ENCODE measurements around the gene DCLK1.
"Not testable (repeated sequence)": the region's sequence is repeated elsewhere in the genome, so short reads cannot be mapped to it uniquely, and the experiment has no call there.

DCLK1 gene

DNA sequence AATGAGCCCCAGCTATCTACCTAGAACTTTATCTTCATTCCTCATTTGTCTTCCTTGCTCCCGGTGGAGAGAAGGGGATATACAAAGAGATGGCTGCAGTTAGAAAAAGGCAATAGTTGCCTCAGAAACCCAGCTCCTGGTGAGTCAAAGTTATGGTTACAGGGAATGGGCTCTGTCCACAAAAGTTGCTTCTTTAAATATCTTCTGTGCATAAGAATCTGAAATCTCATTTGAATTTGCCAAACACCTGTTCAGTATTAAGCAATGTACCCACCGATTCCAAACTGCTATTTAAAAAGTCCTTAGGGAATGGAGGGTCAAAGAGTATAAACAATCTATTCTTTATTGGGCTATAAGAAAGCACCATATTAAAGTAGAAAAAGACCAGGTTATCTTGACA lies 48.4 kb downstream of the DCLK1 start:
- no peak for DNase-seq

DNA sequence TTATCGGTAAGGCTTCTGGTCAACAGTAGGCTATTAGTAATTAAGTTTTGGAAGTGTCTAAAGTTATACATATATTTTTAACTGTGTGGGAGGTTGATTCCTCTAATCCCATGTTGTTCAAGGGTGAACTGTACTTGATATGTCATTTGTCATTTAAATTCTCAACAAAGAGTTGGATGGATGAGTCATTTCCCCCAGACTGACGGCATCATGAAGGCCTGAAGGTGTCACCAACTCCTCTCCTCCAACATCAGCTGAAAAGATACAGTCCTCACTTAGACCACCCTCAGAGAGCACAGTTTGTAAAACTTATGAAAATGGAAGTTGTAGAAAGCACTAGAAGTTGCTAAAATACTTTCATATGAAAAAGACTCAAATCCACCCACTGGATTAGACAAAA lies 48.8 kb downstream of the DCLK1 start:
- DNase-seq = no peak

DNA sequence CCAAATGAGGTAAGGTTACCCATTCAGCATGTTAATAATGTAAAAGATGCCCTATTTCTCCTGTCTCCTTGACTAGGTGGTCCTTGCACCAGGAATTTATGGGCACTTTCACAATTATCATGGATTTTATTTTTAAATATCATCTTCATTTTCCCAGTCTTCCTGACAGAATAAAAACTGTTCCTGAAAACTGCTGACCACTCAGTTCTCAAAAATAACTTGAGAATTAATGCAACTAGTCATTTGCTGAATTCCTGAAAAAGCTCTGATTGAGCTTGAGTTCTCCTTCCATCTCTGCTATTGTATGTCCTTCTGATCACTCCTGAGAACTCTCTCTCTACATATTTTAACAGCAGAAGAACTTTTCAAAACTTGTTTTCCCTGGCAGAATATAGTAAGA lies 55.0 kb downstream of the DCLK1 start:
- no peak for DNase-seq

DNA sequence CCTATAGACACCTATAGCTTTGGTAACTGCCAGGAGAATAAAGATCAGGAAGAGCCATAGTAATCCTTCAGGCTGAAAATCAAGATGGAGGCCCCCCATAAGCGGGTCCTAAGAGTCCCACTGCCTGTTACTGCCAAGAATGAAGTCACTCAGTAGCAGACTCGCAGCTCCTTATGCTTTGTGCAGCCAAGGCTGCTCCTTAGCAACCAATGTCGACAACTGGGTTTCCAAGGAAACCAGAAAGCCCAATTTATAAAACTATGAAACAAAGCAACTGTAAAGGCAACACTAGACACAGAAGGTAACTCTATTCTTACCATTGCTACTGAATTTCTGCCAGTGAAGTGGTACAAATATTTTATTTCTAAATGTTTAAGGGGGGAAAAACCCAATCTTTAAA lies 56.5 kb downstream of the DCLK1 start:
- no peak for DNase-seq

DNA sequence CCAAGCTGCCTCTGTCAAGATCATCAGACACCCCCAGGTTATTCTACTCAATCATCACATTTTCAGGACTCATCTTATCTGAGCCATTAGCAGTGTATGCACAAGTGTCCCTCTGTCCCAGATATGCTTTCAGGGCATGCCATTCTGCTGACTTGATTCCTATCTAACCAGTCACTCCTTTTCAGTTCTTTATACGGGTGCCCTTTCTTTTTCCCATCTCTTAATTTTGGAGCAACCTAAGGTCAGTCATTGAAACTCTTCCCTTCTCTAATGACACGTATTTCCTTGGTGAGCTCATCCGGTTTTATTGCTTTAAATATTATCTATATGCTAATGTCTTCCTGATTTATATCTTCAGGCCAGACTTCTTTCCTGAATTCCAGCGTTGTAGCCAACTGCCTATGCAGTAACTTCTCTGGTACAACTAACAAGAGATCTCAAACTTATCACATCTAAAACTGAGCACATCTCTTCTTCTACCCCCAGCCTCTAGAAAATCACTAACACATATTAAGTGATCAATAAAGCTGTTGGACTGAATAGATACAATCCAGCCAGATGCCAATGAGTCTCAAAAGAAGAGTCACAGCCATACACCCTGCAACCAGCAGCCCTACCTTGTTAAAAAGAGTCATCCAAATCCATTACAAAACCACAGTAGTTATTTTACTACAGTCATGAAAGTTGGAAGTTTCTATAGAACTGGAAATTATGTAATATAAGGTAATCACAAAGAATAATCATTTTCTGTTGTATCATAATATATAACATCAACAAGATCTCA lies 58.8 kb downstream of the DCLK1 start:
- no peak for DNase-seq

DNA sequence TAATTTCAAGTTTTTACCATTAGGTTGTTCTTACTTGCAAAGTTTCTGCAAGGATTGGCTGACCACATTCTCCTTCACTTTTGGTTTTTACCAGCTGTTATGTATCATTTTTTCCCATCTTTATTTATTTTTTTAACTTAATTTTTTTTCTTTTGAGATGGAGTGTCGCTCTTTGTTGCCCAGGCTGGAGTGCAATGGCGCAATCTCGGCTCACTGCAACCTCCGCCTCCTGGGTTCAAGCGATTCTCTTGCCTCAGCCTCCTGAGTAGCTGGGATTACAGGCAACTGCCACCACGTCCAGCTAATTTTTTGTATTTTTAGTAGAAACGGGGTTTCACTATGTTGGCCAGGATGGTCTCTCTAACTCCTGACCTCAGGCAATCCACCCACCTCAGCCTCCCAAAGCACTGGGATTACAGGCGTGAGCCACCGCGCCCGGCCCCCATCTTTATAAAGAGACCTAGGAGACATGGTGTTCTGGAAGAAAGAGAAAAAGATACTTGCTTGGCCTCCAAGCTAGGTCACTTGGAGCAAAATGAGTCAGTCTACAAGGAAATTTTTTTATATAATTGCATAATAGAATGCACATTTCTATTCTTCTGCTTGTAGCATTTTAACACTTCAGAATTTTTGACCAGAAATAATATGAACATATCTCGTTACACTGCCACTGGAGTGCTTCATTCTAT lies 60.5 kb downstream of the DCLK1 start:
- not testable (repeated sequence) for DNase-seq

DNA sequence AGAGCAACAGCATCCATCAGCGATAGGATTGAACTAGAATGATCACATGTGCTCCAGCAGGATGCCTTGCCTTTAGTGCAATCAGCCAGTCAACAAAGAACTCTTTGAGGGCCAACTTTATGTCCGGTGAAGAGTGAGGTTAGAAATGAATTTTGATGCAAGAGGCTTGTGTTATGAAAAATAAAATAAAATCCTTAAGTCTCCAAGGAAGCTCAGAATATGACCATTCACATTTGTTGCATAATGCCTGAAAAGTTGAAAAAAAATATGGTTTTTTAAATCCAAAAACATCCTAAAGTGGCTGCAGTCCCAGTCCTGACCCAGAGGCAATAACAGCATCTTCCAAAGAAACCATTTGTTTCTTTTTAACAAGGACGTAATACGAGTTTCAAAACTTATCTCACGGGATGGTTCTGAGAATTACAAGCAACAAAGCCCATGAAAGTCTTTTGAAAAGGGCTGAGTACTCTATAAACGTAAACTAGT lies 61.3 kb downstream of the DCLK1 start:
- no peak for DNase-seq

DNA sequence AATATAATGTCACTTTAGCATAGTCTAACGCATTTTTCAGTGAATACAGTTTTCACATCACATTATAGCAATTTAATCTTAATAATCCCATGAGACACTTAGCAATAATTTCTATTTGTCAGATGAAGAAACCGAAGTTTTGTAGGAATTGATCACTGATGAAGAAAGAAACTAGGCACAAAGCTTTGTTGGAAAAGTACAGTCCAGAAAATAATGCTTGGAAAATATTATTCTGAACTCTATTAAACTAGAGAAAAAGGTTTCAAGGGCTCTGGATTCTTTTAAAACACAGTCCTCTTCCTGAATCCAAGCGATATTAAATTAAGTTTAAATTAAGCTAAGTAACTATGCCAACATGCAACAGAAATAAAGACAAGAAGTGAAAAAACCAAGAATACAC lies 62.2 kb downstream of the DCLK1 start:
- no peak for DNase-seq

DNA sequence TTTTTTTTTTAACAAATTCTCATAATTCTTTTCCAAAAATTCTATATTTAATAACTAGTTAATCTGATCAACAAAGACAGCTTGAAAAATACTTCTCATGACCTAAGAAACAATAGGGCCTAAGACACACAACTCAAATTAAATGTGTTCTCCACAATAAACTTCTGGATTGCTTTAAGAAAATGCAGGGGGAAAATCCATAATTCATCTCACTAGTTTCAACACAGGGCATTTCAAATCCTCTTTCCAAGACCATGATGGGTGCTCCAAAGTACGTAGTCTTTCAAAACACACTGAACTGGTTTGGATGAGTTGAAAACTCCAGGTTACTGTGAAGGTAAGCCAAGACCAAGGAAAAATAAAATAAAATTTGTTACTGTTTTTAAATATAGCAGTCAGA lies 62.6 kb downstream of the DCLK1 start:
- no peak for DNase-seq

DNA sequence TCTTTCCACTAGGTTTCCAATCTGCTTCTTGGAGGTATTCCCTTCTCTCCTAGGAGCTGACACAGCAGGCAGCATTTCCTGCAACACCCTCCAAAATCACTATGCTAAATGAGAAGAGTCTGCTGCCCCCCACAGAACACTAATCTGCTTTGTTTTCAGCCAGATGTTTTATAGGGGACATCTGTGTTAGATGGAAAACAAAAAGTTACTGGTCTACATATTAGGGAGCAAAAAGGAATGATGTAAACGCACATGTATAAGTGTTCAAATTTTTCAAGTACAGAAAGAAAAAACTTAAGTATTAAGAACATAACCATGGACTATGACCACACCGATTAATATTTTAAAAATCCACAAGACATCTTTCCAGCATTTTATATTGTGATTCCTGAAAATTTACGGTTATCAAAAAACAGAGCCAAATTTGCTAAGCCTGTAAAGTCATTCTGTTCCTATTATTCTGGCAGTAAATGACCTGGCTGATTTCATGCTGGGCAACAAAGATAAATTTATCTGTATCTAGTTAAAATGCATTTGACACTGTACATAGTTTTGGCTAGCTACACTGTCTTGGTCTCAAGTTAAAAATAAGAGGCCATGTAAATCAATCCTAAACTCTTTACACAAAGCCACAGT lies 63.3 kb downstream of the DCLK1 start:
- no peak for DNase-seq

DNA sequence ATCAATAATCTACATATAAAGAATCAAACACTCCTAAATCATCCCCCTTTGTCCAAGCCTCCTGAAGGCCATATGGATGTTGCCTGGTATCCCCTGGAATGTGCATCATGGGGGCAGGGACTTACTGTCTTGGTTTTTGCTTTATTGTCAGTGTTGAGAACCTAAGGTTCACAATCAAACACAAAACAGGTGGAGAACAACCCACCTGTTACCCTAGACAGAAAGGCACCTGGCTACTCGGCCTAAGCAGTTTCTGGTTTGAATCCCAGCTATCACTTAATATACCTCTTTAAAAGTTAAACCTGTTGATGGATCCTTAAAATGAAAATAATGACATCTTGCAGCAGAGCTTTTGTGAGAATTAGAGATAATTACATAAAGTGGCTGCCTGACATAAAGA lies 68.9 kb downstream of the DCLK1 start:
- no peak for DNase-seq

DNA sequence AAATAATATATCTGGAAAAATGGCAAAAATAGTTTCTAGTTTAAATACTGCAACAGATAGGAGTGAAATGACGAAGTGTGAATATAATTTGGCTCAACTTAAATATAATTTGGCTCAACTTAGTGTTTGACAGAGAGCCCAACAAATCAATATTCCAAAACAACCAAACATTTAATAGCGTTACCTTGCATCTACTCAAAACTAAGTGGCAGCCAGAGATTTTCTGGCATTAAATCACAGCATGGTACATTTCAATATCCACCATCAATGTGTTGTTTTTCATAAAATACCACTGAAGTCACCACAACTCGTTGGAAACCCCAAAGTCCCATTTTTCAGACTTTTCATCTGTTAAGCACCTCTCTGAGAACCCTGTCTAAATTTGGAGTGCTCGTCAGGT lies 69.6 kb downstream of the DCLK1 start:
- no peak for DNase-seq

DNA sequence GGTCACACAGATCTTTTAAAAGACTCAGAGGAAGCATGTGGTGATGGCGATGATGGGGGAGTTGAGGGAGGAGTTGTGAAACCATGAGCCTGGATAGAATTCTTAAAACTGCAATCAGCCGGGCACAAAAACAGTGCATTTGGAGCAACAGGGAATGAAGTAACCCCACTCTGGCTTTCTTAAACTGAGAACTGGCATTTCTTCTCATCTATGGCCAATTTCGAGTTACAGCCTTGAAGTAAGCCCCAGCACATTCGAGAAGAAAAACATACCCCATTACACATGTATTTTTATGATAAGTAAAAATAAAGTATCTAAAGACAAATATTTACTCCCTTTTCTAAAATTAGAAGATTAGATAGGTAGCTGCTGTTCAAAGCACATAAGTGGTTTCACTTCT lies 70.1 kb downstream of the DCLK1 start:
- DNase-seq = no peak

DNA sequence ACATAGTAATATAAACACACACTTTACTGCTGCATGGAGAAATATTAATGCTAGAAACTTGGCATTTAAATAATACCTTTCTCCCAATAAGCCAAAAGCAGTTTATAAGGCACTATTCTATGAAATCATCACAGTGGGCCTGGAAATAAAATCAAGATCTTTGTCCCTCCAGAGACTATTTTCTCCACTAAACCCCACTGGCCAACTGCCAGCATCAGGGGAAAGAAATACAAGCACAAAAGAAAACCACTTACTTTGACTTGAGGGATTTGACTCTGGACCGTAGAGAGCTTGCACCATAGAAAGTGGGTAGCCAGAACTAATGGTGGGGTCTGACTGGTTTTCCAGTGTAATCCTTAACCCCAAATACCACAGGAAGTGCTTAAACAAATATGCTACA lies 71.9 kb downstream of the DCLK1 start:
- DNase-seq = no peak

DNA sequence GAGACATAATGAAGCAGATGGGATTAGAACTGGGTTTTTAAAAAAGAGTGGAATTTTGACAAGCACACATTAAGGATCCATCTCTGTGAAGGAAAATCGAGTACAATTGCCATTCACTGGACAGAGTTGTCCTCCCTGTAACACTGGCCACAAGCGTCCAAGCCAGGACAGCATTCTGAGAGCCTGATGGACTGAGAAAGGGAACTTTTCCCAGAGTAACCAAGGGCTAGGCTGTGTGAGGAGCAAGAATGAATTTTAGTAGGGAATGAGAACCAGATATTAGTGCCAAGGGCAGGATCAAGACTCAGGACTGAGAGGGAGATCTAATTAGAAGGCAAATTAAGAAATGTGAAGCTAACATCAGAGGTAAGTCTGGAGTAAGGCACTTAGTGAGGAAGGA lies 73.1 kb downstream of the DCLK1 start:
- DNase-seq = no peak

DNA sequence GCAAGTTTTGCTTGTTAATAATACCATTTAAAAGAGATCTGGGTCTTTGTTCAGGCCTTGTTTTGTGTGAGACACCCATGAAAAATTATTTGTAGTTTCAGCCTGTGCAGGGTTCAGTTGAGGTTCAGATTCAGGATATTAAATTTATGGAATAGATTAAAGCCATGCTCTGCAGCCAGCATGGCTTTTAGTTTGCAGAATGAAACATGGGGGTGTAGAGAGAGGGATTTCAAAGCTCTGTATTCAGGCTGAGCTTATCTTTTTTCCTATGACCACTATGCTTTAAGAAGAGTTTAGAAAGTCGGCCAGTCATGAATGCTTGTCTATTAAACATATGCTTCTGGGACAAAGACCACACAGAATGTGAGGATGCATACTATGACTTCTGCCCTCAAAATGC lies 73.6 kb downstream of the DCLK1 start:
- no peak for DNase-seq

DNA sequence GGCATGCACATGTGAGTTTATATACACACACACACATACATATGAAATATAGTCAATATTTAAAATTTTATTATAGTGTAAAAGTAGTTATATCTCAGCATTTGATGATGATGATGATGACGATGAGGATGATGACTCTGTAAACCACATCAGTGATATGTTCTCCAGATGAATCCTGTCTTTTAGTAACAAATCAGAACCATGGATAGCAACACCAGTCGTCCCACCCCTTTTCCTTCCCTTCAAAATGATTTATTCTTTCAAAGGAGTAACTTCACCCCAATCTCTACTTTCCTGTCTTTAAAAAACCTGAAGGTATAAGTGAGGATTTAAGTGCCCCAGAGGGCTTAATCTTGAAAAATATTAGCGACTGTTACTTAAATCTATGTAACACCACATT lies 74.1 kb downstream of the DCLK1 start:
- DNase-seq = no peak

DNA sequence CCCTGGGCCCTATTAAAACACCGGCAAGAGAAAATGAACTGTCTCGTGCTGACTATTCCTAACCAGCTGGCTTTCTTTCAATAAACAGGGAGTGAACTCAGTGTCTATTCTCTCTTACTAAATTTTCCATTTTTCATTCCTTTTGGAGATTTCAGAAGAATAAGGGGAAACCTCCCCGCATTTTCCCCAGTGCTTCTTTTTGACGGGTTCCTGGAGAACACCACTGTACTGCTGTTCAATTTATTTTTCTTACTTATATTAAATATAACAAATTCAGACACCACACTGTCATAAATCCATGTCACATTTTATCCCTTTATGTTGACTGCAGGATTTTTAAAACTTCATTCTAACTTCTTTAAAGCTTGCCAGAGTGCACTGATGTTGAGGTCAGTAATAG lies 75.8 kb downstream of the DCLK1 start:
- DNase-seq = no peak

DNA sequence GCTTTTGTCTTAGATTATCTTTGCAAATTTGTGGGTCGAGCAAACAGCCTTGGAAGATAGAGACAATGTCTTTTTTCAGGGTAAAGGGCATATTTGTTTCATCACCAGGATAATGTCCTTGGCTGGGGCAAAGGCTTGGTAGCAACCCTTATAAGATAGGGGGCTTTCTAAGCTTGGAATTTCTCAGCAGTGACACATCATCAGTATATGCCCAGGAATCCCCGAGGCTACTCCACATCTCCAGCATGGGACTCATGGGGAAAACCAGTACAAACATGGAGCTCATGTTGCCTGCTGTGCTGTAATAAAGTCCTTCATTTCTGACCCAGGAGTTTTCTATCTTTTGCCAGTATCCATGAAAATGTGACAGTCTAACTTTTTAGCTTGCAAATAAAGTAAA lies 77.1 kb downstream of the DCLK1 start:
- no peak for DNase-seq

DNA sequence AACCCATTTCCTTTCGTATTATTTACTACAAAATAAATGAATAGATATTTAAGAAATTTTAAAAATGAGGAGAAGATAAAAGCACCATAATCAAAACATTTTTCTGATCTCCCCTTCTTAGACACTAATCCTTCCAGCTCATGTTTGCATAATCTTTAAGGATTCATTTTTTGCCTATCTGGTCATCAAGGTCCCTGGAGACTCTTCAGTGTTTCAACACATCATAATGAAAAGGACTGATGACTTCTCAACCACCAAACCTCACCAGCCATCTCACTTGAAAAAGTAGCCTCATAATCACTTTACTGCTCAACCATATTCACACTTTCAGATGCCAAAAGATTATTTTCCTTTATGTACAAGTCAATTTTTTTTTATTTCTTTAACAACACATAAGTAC lies 80.1 kb downstream of the DCLK1 start:
- DNase-seq = no peak

DNA sequence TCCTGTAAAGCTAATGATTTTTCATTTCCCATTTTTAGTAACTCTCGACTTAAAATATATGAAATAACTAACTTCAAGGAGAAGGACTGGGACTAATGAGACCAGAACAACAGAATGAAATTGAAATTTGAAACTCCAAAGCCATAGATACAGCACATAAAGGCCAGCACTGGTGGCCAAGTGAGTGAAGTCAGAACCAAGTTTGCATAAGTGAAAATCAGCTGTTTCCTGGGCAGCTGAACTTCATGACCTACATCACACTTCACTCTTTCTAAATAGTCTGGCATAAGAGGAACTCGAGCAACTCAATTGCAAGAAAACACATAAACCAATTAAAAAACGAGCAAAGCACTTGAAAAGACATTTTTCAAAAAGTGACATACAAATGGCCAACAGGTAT lies 84.5 kb downstream of the DCLK1 start:
- DNase-seq = no peak

DNA sequence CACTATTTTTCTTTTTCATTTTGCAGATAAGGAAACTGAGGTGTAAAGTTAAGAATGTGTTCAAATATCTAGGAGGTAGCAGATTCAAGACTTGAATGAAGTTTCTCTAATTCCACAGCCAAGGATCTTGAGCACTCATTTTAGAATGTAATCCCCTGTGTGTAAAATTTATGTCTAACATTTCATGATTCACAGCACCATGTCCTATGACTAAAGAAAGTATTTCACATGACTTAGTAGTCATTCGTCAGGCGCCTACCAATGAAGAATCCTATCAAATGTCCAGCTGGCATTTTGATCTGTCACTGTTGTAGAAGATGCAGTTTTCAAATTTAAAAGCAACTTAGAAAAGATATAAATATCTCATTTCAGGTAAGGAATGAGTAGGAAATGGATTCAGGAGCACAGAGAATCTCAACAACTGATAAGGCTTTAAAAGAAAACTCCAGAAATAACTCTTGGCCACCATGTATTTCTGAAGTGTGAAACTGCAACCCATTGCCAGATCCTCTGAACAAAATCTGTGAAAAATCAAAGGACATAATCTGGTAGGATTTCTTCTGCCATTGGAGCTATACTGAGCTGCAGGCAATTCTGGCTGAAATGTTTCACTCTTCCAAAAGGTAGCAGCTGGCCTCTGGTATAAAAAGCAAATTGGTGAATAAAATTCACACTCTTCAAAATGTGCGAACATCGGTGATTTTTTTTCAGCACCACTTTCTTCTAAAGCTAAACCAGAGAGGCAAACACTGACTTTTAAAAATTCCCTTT lies 92.2 kb downstream of the DCLK1 start:
- DNase-seq = no peak

DNA sequence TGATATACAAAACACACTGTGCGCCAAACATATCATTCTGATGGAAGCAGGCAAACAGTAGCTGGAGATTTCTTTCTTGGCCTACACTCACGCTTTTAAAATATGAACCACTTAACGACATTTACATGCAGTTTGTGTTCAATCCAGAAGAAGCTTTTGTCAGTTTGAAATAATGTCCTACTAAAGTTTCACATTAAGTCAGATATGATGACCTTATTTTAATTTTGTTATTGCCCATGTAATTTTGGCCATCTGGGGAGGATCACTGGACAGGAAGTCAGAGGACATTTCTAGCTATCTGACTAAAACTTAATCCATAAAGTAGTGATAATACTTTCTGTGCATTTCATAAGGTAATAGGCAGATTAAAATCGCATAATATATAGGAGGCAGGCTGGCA lies 98.1 kb downstream of the DCLK1 start:
- DNase-seq = no peak

Data from amniotic stem cell (primary cell).